GM21423 (cell line): ENCODE data around the gene LRRC15.

Experiments
- ATAC-seq: cut with Tn5 transposase; IDR thresholded peaks from one replicate; pipeline ENCODE4 v1.9.1; 2021; ENCODE audit warnings: mild to moderate bottlenecking, moderate library complexity; ENCODE audit not compliant: unreplicated experiment

The LRRC15 gene

GRCh38 chr3:194369522-194370279 is at the start of gene LRRC15:
LRRC15 (minus strand) TSS chr3:194369743; CDS start chr3:194361043, 8,700 bp downstream.
- ATAC-seq, result no peak

DNA sequence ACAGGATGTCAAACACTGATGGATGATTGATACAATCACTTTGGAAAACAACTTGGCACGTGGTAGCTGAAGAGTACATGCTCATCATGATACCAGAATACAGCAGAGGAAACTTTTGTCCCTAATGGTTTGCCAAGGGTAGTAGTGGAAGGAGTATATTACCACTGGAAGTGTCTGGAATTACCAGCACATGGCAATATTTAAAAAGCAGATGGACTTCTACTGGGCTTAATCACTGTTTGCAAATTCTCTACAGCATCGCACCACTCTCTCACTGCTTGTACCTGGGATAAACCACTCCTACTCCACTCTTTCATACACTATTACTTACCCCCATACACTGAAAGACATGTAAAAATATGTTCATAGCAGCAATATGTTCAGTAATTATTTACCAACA is 49.1 kb upstream of the LRRC15 start:
- ATAC-seq, result no peak

DNA sequence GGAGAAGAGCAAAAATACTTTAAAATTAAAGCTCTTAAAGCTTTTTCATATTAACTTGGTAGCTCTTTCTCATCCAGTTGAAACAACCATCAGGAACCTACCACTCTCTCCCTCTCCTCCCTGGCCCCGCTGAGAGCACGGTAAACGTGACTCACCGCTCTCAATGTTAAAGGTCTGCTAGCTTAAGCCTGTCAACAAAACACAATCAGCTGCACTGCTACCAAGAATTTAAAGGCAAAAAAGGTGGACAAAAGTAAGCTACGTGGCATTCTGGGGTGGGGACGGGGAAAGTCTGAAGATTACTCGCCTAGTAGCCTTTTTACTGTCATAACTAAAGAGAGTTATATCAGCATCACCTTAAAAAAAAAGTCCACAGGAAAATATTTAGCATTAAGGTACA is 37.9 kb upstream of the LRRC15 start:
- ATAC-seq, result no peak

DNA sequence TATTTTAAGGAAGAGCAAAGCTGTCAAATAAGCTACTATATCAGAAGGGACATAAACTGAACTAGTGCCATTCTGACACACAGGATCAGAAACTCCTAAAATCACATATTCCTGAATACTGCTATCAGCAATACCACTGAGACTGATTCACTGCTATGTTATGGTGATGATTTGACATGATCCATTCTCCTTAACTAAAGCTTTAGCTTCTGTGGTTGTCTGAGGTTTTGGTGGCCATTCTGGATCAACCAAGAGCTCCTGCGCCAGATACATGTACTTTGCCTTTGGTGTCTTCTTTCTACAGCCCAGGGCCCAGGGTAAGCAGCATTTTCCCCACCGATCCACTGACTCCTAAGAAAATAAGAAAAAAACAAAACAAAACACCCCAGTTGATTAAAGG is 36.2 kb upstream of the LRRC15 start:
- no peak for ATAC-seq

DNA sequence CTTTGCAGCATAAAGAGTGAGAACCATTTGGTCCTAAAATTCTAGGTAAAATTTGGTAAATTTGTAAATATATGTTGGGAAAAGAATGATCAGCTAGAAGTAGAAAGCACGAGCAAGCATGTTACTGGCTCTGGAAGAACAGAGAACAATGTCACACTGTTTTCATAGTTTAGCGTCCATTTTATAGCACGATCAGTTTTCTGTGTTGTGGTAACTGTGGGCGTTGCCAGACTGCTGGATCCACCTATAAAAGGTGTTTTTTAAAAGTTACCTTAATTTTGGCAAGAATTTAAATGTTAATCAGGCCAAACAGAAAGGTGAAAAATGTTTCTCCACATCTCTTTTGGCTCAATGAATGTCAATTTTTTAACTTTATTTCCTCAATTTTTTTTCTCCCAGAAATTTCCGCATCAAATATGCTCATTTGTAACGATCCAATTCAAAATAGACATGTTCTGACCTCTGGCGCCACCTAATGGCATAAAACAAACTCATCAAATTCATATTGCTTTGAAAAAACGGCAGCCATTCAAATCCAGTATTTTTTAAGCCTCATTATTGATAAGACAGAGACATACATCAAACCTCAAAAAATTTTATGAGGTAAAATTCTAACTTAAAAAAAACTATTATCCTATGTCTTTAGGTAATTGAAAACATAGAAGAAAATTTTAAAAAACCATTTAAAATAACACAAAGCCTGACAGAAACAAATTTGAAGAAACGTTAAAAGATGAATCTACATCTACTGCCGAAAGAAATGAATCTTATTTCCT is 35.0 kb upstream of the LRRC15 start:
- no peak for ATAC-seq

GRCh38 chr3:194401868-194402329 is 32.4 kb upstream of the LRRC15 start:
- no peak for ATAC-seq

DNA sequence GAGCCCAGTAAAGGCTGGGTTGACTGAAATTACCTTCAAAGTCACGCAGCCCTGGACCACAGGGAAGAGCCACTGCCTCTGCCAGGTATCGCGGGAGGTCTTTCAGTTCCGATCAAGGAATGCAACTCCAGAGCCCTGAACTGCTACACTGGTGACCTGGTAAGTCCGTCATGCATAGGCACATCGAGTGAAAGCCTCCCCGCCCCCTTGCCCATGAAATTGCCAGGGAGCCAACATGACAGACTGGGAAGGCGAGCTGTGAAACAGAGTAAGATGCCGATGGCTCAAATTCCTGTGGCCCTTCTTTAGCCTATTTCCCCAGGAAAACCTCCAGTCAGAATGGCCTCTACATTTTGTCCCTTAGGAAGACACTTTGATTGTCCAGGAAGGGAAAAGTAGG is 31.8 kb upstream of the LRRC15 start:
- no peak for ATAC-seq

DNA sequence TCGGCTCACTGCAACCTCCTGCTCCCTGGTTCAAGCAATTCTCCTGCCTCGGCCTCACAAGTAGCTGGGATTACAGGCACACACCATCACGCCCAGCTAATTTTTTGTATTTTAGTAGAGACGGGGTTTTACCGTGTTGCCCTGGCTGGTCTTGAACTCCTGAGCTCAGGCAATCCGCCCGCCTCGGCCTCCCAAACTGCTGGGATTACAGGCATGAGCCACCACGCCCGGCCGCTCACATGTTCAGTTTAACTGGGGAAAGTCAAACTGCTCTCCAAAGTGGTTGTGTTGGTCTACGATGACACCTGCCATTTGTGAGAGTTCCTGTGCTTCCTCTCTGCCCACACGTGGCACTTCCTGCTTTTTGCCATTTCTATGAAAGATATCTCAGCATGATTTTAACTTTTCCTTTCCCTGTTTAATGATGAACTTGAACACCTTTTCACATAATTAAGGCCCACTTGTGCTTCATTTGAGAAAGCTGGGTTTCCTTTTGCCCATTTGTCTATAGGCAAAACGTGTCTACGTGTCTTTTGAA is 30.4 kb upstream of the LRRC15 start:
- no peak for ATAC-seq

GRCh38 chr3:194399166-194399565 is 29.6 kb upstream of the LRRC15 start, which contains the start of gene GP5:
GP5 (minus strand) TSS chr3:194399266; CDS start chr3:194398282, 984 bp downstream.
- ATAC-seq, result no peak

DNA sequence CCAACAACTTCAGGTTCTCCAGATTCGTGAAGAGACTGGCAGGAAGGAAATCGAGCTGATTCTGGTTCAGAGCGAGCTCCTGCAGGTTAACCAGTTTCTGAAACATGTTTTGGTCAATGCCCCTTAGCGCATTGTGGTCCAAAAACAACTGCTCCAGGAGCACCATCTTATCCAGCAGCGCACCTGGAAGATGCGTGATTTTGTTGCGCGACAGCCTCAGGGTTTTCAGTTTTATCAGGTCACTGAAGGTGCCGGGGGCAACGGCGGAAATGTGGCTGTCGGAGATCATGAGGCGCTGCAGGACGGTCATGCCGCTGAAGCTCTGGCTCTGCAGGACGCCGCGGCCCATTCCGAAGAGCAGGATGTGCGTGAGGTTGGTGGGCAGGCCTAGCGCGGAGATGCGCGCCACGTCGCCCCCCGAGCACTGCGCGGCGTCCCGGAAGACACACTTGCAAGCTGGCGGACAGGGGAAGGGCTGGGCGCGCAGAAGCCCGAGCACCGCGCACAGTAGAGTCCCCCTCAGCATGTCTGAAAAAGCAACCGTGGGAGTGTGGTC is 28.3 kb upstream of the LRRC15 start:
- no peak for ATAC-seq

- ATAC-seq, result no peak
Measured at GRCh38 chr3:194396859-194397756, 27.6 kb upstream of the LRRC15 start.

GRCh38 chr3:194396539-194396858 is 27.0 kb upstream of the LRRC15 start:
- ATAC-seq, result no peak

DNA sequence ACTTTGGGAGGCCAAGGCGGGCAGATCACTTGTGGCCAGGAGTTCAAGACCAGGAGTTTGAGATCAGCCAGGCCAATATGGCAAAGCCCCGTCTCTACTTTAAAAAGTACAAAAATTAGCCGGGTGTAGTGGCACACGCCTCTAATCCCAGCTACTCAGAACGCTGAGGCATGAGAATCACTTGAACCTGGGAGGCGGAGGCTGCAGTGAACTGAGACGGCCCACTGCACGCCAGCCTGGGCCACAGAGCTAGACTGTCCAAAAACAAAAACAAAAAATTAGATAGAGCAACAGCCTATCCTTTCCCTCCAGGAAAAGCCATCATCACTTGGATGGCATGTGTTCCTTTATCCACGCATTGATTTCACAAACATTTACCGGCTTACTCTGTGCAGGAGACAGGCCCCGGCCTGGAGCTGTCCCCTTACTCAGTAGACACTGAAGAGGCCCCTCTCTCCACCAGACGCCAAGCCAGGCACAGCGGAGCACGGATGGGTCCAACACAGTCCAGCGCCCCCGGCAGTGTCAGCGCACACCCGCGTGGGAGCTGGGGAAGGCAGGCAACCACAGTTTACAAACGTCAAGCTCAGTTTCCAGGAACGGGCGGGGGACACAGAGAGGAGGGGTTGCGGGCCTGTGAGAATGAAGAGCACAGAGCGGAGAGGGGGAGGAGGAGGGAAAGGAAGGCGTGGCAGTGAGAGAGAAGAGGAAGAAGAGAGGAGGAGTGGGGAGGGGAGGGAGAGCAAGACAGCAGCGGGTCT is 26.4 kb upstream of the LRRC15 start:
- ATAC-seq, result no peak

DNA sequence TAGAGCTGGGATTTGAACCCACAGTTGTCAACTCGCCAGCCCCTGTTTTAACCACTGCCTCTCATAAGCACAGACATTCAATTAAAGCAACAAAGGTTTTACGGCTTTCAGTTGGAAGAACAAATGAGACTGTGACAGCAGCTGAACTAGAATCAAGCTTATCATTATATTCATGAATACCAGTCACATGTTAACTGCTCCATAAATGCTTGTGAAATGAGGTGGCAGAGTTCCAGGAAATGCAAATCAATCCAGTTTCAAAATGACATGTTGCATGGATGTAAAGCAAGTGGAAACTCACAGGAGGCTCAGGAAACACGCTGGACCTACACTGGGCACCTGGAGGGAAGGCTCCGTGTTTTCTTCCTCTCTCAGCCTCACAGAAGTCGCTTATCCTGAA is 25.7 kb upstream of the LRRC15 start:
- no peak for ATAC-seq

DNA sequence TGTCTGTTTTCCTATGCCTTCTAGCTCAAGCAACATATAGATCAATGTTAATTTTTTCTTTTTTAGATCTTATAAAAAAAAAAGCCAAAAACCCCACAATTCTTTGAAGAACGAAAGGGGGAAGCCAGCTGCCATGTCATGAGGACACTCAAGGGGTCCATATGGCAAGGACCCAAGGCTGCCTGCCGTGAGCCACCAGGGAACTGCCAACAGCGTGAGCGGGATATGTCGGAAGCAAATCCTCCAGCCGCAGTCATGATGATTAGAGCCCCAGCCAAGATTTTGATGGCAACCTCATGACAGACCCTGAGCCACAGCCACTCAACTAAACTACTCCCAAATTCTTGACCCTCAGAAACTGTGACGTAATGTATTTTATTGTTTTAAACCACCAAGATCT is 23.0 kb upstream of the LRRC15 start:
- no peak for ATAC-seq

GRCh38 chr3:194390835-194391234 is 21.3 kb upstream of the LRRC15 start:
- no peak for ATAC-seq

DNA sequence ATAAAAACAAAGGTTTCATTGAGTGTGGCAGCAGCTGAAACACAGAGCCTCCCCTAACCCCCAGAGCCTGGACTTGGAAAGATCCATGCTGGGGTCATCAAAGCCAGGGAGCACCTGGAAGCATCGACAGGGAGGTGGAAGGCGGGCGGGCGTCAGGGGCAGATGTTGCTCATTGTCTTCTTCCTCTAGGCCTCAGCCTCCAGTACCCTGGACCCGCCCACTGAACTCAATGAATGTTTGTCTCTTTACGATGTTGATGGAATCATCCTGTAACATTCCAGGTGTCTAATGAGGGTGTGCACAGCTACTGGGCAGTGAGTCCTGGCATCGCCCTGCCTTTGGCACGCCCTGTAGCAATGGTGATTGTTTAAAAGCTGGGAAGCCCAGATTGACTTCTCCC is 19.7 kb upstream of the LRRC15 start:
- no peak for ATAC-seq

- ATAC-seq, result no peak
Measured at GRCh38 chr3:194387926-194388418, 18.4 kb upstream of the LRRC15 start.

GRCh38 chr3:194387276-194387675 is 17.7 kb upstream of the LRRC15 start:
- no peak for ATAC-seq

DNA sequence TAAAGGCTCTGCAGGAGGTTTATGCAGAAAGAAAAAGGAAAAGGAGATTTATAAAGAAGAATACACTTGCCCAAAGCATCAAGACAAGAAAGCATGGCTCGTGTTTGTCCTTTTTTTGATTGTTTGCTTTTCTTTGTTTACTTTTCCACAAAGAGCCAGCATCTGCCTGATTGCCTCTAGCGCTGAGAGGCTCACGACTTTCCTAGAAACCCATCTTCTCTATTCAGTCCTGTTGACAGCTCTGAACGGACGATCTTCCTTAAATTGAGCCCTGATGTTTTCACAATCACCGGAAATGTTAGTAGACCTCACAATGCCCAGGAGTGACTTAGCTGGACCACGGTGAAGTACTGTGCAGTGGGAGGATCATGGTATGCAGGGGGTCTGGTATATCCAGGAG is 17.1 kb upstream of the LRRC15 start:
- no peak for ATAC-seq
